Caco-2 (cell line): ENCODE data around the gene SCAF11. TPM values are rescaled to one million over a fixed set of nuclear protein-coding genes. Genes with fewer than 3 reads are reported as not detected.

ENCODE experiments used
- BruUV-seq: library from RNA; stranded (reverse); fragments of 400-500 nt; replicated peaks from 2 replicates; lab custom pipeline; 2021; lab: Mats Ljungman, UMichigan
- CTCF ChIA-PET: fragments of 300-600 bp; sonication (Branson Sonifier 250); formaldehyde crosslinking; loops from one replicate; lab custom pipeline; 2022; ENCODE audit warnings: antibody characterized with exemption; lab: Charles Lee
- POLR2A ChIA-PET: fragments of 300-600 bp; sonication (Branson Sonifier 250); formaldehyde crosslinking; loops from one replicate; lab custom pipeline; 2022; ENCODE audit warnings: antibody characterized with exemption; lab: Charles Lee
- DNase-seq, 2 experiments: peaks; one replicate each; pipeline versions ENCODE4 v3.0.0 to v3.0.0-alpha.2; 2020 to 2022
- H3K27me3 ChIP-seq: replicated peaks from 2 replicates; pipeline ENCODE4 v1.6.0; 2011; ENCODE audit warnings: low read length; ENCODE audit not compliant: control insufficient read depth, insufficient read depth
- H3K36me3 ChIP-seq: 2 replicates; pipeline ENCODE4 v1.5.1; 2011; ENCODE audit warnings: low read length; ENCODE audit not compliant: control insufficient read depth, insufficient read depth
- H3K4me1 ChIP-seq: fragments of 250-450 bp; sonication (Bioruptor Pico); 2 replicates; pipeline ENCODE4 v1.5.1; 2020; ENCODE audit warnings: mild to moderate bottlenecking
- H3K4me3 ChIP-seq: 2 replicates; pipeline ENCODE4 v1.5.1; 2011; ENCODE audit warnings: low read depth, mild to moderate bottlenecking, control low read depth, low read length
- H3K9me3 ChIP-seq: fragments of 250-450 bp; sonication (Bioruptor Pico); 2 replicates; pipeline ENCODE4 v1.5.1; 2020; ENCODE audit warnings: mild to moderate bottlenecking, moderate library complexity
- H3K27ac Mint-ChIP-seq: one replicate; pipeline ENCODE4 v1.8.0; 2022; ENCODE audit warnings: mixed read lengths; ENCODE audit not compliant: unreplicated experiment
- H3K27me3 Mint-ChIP-seq: one replicate; pipeline ENCODE4 v1.8.0; 2022; ENCODE audit warnings: mixed read lengths; ENCODE audit not compliant: insufficient read depth, unreplicated experiment
- H3K36me3 Mint-ChIP-seq: one replicate; pipeline ENCODE4 v1.8.0; 2022; ENCODE audit warnings: mild to moderate bottlenecking, mixed read lengths; ENCODE audit not compliant: insufficient read depth, unreplicated experiment
- H3K4me1 Mint-ChIP-seq: one replicate; pipeline ENCODE4 v1.8.0; 2022; ENCODE audit warnings: low read depth, mixed read lengths; ENCODE audit not compliant: unreplicated experiment
- H3K4me3 Mint-ChIP-seq: one replicate; pipeline ENCODE4 v1.8.0; 2022; ENCODE audit warnings: mild to moderate bottlenecking, moderate library complexity, mixed read lengths; ENCODE audit not compliant: unreplicated experiment
- H3K9me3 Mint-ChIP-seq: one replicate; pipeline ENCODE4 v1.8.0; 2022; ENCODE audit warnings: mixed read lengths; ENCODE audit not compliant: unreplicated experiment
- intact Hi-C: fragments of 100-400 bp; cut with micrococcal nuclease; formaldehyde crosslinking; loops from one replicate; pipeline ENCODE4 v1.10.0; 2022; ENCODE audit not compliant: unreplicated experiment
- total RNA-seq: library from RNA; stranded (reverse); gene quantifications from 2 replicates; pipeline ENCODE4 v1.2.3, GENCODE V29; 2022
- TF ChIP-seq, protein P1 (sequence below), 2 experiments: fragments of 200-600 bp in 1 of 2; IDR thresholded peaks; 1 replicate in 1 of 2; 2 replicates in 1 of 2; pipeline versions ENCODE4 v1.5.1 to v1.8.0; 2011 to 2022; ENCODE audit warnings: antibody characterized with exemption in 1 of 2, control low read depth in 1 of 2, inconsistent platforms in 1 of 2, low read depth in 1 of 2, low read length in 1 of 2, mild to moderate bottlenecking in 1 of 2, moderate library complexity in 1 of 2; ENCODE audit not compliant: insufficient read depth in 1 of 2, severe bottlenecking in 1 of 2, unreplicated experiment in 1 of 2

The SCAF11 gene
- total RNA-seq, 1 experiment from 2014 or later = 292 TPM

DNA sequence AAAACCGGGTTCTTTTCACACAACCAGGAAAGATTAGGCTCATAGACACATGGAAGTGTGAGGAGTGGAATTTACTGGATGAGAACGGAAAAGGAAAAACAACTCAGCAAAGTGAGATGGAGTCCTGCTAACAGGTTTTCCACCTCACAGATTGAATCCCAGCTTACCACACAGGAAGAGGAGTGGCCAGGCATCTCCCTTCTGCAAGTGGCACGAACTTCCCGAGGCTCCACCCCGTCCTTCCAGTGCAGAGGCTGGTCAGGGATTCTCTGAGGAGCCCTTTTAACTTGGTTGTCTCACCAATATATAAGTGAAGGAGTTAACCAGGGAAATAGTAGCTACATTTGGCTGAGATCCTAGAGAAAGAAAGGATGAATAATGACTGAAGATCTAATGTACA, 102.8 kb downstream of the SCAF11 start:
- Histone ChIP-seq H3K4me1 (no peaks in the 10 kb centered on the region), H3K4me3 (no peak overlapping the region), H3K9me3 (0 out of 2 replicates have a peak, but pooled peaks cover 3% of the 10 kb centered on the region), H3K27me3 (no peaks in the 10 kb centered on the region), H3K36me3 (peaks cover 1% of the 10 kb centered on the region)
- Mint-ChIP-seq H3K36me3 (peaks cover 31% of the 10 kb centered on the region), H3K4me3 (no peak overlapping the region), H3K27ac (no peak overlapping the region), H3K9me3 (no peaks in the 10 kb centered on the region), H3K27me3 (no peaks in the 10 kb centered on the region), H3K4me1 (no peaks in the 10 kb centered on the region)
- intact Hi-C loops = no loop called here
- no TSS peak for BruUV-seq
- TF ChIP-seq, protein P1, sequence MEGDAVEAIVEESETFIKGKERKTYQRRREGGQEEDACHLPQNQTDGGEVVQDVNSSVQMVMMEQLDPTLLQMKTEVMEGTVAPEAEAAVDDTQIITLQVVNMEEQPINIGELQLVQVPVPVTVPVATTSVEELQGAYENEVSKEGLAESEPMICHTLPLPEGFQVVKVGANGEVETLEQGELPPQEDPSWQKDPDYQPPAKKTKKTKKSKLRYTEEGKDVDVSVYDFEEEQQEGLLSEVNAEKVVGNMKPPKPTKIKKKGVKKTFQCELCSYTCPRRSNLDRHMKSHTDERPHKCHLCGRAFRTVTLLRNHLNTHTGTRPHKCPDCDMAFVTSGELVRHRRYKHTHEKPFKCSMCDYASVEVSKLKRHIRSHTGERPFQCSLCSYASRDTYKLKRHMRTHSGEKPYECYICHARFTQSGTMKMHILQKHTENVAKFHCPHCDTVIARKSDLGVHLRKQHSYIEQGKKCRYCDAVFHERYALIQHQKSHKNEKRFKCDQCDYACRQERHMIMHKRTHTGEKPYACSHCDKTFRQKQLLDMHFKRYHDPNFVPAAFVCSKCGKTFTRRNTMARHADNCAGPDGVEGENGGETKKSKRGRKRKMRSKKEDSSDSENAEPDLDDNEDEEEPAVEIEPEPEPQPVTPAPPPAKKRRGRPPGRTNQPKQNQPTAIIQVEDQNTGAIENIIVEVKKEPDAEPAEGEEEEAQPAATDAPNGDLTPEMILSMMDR (IDR thresholded peaks at IDR 0.05; ENCODE audit: insufficient read depth in 1 of 2, low read depth in 1 of 2, low read length in 1 of 2, severe bottlenecking in 1 of 2, unreplicated experiment in 1 of 2) = no peak
- POLR2A ChIA-PET = no interaction called here
- DNase-seq = no peak
- CTCF ChIA-PET = interaction anchor here (0.6 kb wide), 1 partner anchor 329 kb away, joined by 4 read pairs; no protein-coding TSS in a partner anchor

DNA sequence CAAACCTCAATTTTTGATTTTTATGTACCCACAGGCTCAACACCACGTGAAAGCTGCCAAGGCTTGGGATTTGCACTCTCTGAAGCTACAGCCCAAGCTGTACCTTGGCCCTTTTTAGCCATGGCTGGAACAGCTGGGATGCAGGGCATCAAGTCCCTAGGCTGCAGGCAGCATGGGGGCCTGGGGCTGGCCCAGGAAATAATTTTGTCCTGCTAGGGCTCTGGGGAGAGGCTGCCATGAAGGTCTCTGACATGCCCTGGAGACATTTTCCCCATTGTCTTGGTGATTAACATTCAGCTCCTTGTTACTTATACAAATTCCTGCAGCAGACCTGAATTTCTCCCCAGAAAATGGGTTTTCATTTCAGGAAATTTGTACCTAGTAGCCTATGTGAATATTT, 103.7 kb downstream of the SCAF11 start:
- Histone ChIP-seq H3K9me3 (0 out of 2 replicates have a peak, but pooled peaks cover 3% of the 10 kb centered on the region), H3K27me3 (no peaks in the 10 kb centered on the region), H3K4me3 (no peak overlapping the region), H3K36me3 (peaks cover 2% of the 10 kb centered on the region), H3K4me1 (no peaks in the 10 kb centered on the region)
- H3K27ac Mint-ChIP-seq = no peak overlapping the region
- H3K36me3 Mint-ChIP-seq = peaks cover 37% of the 10 kb centered on the region
- no peaks in the 10 kb centered on the region for H3K27me3 Mint-ChIP-seq
- no peak overlapping the region for H3K4me3 Mint-ChIP-seq
- TF ChIP-seq, protein P1 (IDR thresholded peaks at IDR 0.05; ENCODE audit: insufficient read depth in 1 of 2, low read depth in 1 of 2, low read length in 1 of 2, severe bottlenecking in 1 of 2, unreplicated experiment in 1 of 2) = no peak
- DNase-seq = no peak
- H3K9me3 Mint-ChIP-seq = peaks cover 1% of the 10 kb centered on the region
- no peaks in the 10 kb centered on the region for H3K4me1 Mint-ChIP-seq
- intact Hi-C loops = no loop called here
- POLR2A ChIA-PET = no interaction called here
- no TSS peak for BruUV-seq
- CTCF ChIA-PET = no interaction called here

GRCh38 chr12:45883187-45883586, 107.2 kb downstream of the SCAF11 start:
- Histone ChIP-seq H3K27me3 (no peaks in the 10 kb centered on the region), H3K9me3 (0 out of 2 replicates have a peak, but pooled peaks cover 3% of the 10 kb centered on the region), H3K4me1 (no peaks in the 10 kb centered on the region), H3K4me3 (no peak overlapping the region), H3K36me3 (peaks cover 4% of the 10 kb centered on the region)
- intact Hi-C loops = no loop called here
- Mint-ChIP-seq H3K4me1 (peaks cover 10% of the 10 kb centered on the region), H3K36me3 (peaks cover 46% of the 10 kb centered on the region), H3K9me3 (peaks cover 10% of the 10 kb centered on the region), H3K4me3 (no peak overlapping the region), H3K27ac (no peak overlapping the region), H3K27me3 (no peaks in the 10 kb centered on the region)
- no peak for DNase-seq
- ChIA-PET POLR2A (no interaction called here), CTCF (no interaction called here)
- BruUV-seq = no TSS peak
- TF ChIP-seq, protein P1 (IDR thresholded peaks at IDR 0.05; ENCODE audit: insufficient read depth in 1 of 2, low read depth in 1 of 2, low read length in 1 of 2, severe bottlenecking in 1 of 2, unreplicated experiment in 1 of 2) = no peak
